ENCODE measurements around the gene MAP4K5. TPM values are rescaled to one million over a fixed set of nuclear protein-coding genes. Genes with fewer than 3 reads are reported as not detected.

The MAP4K5 gene
- total and polyA plus RNA-seq, 9 donors, result 32.4 to 202 (median 63.8) TPM

DNA sequence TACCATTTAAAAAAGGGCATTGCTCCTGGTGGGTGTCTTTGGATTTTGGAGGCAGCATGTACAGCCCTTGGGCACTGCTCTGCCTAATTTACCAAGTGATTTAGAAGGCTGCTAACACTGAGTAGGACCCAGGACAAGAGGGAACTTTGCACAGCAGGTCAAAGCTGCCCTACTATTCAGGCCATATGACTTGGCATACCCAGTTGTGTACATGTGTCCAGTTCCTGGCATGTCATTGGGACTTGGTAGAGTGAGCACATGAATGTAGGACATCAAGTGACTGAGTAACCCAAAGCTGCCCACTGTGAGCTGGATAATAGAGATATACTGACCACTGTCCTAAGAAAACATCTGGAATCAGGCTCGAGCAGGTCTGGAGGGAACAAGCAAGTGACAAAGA is 151.4 kb downstream of the MAP4K5 start:
- intact Hi-C loops (cut with DNase I), result no loop called here
- no peaks in the 10 kb centered on the region for H3K27me3 ChIP-seq
- WGBS, 3 donors, result 93 to 100% (median 97%) methylated on average over 1 of the region's 1 CpG

DNA sequence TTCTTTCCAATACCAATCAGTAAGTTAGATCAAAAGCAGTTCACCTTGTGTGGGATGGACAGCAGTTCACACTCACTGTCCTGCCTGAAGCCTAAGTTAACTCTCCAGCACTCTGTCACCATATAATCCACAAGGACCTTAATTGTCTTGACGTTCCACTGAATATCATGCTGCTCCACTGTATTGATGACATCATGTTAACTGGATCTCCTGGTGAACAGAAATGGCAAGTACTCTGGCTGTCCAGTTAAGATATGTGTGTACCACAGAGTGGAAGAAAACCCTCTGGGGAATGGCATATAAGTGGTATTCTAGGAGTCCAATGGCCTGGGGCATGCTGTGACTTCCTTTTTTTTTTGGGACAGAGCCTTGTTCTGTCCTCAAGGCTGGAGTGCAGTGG is 151.9 kb downstream of the MAP4K5 start:
- TF ChIP-seq, protein P1, sequence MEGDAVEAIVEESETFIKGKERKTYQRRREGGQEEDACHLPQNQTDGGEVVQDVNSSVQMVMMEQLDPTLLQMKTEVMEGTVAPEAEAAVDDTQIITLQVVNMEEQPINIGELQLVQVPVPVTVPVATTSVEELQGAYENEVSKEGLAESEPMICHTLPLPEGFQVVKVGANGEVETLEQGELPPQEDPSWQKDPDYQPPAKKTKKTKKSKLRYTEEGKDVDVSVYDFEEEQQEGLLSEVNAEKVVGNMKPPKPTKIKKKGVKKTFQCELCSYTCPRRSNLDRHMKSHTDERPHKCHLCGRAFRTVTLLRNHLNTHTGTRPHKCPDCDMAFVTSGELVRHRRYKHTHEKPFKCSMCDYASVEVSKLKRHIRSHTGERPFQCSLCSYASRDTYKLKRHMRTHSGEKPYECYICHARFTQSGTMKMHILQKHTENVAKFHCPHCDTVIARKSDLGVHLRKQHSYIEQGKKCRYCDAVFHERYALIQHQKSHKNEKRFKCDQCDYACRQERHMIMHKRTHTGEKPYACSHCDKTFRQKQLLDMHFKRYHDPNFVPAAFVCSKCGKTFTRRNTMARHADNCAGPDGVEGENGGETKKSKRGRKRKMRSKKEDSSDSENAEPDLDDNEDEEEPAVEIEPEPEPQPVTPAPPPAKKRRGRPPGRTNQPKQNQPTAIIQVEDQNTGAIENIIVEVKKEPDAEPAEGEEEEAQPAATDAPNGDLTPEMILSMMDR (IDR thresholded peaks at IDR 0.05), result no peak
- no peak for TF ChIP-seq EP300 (IDR thresholded peaks at IDR 0.05)
- no peak for TF ChIP-seq POLR2A (IDR thresholded peaks at IDR 0.05)
- DNase-seq, result no peak
- peaks cover 1% of the 10 kb centered on the region for H3K4me1 ChIP-seq (ENCODE audit: insufficient read depth)
- H3K4me3 ChIP-seq, result no peak overlapping the region
- no peak overlapping the region for H3K27ac ChIP-seq
- H3K27me3 ChIP-seq, result no peaks in the 10 kb centered on the region
- intact Hi-C loops (cut with DNase I), result no loop called here
- WGBS, 3 donors, result 92 to 100% (median 95%) methylated on average over 1 of the region's 1 CpG
- H3K9me3 ChIP-seq, result no peaks in the 10 kb centered on the region
- no peaks in the 10 kb centered on the region for H3K36me3 ChIP-seq

More for the DNA sequence above, 151.4 kb downstream of the MAP4K5 start:
- no peak for DNase-seq
- Histone ChIP-seq H3K27ac (no peak overlapping the region), H3K4me1 (ENCODE audit: insufficient read depth) (peaks cover 1% of the 10 kb centered on the region), H3K9me3 (no peaks in the 10 kb centered on the region), H3K4me3 (no peak overlapping the region), H3K36me3 (no peaks in the 10 kb centered on the region)
- TF ChIP-seq EP300 (IDR thresholded peaks at IDR 0.05), result no peak
- TF ChIP-seq, protein P1 (IDR thresholded peaks at IDR 0.05), result no peak
- TF ChIP-seq POLR2A (IDR thresholded peaks at IDR 0.05), result no peak

DNA sequence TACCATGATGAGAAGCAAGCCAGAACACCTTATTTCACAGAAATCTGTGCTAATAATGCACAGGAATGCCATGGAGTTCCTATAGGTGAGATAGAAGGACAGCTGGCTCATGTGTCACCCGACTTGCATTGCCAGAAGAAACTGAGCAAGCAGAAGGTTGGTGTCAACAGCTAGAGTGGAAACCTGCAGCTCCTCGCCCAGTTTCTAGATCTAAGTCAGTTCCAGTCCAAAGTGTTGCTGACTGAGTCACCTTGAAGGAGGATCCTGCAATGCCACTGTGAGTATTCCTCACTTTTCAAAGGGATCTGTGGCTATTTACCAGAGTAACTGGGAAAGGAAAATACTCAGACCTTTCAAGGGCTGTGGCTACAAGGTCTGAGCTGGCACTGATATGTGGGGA is 152.8 kb downstream of the MAP4K5 start:
- Histone ChIP-seq H3K36me3 (no peaks in the 10 kb centered on the region), H3K27me3 (no peaks in the 10 kb centered on the region), H3K4me3 (no peak overlapping the region), H3K27ac (no peak overlapping the region), H3K9me3 (no peaks in the 10 kb centered on the region), H3K4me1 (ENCODE audit: insufficient read depth) (peaks cover 1% of the 10 kb centered on the region)
- 94 to 100% (median 98%) methylated on average over 2 of the region's 2 CpGs for WGBS, 3 donors
- DNase-seq, result no peak
- intact Hi-C loops (cut with DNase I), result no loop called here
- TF ChIP-seq POLR2A (IDR thresholded peaks at IDR 0.05) (no peak), EP300 (IDR thresholded peaks at IDR 0.05) (no peak)
- TF ChIP-seq, protein P1 (IDR thresholded peaks at IDR 0.05), result no peak

DNA sequence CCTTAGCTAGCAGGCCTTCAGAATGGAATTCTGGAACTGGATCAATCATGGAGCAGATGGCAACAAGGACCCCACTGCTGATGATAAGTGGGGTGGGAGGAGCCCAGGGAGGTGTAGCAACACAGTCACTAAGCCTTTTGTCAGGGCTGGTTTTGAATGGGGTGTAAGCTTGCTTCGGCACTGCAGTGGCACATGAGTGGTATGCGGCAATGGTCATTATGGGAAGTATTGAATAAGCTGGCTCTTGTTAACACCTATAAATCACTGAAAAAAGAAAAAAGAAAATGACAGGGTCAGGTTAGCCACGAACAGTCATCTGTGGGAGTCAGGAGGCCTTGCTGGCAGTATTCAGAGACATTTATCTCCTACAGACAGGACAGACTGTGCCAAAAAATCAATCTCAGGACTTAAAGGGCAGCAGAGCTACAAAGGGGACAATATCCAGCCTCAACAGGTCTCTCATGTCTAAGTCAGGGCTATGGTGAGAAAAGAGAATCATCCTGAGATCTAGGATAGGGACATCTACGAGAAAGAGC is 154.8 kb downstream of the MAP4K5 start:
- H3K9me3 ChIP-seq, result no peaks in the 10 kb centered on the region
- intact Hi-C loops (cut with DNase I), result no loop called here
- TF ChIP-seq, protein P1 (IDR thresholded peaks at IDR 0.05), result no peak
- no peak for TF ChIP-seq POLR2A (IDR thresholded peaks at IDR 0.05)
- no peak for TF ChIP-seq EP300 (IDR thresholded peaks at IDR 0.05)
- no peak overlapping the region for H3K4me3 ChIP-seq
- no peak for DNase-seq
- whole genome bisulfite sequencing, 3 donors, result 66 to 79% (median 69%) methylated on average over 4 of the region's 4 CpGs
- H3K4me1 ChIP-seq (ENCODE audit: insufficient read depth), result no peaks in the 10 kb centered on the region
- H3K27ac ChIP-seq, result no peak overlapping the region
- no peaks in the 10 kb centered on the region for H3K36me3 ChIP-seq
- no peaks in the 10 kb centered on the region for H3K27me3 ChIP-seq

Data from ovary (tissue), 9 donors.